Neural cell (in vitro differentiated cells): ENCODE results near the gene SURF1. TPM values are rescaled to one million over a fixed set of nuclear protein-coding genes. Genes with fewer than 3 reads are reported as not detected.

Source experiments
- H2AFZ ChIP-seq: fragments of 200-600, 300-800 bp; sonication (generic), shearing (Covaris generic); 2 replicates; pipeline ENCODE4 v1.6.0; 2014; ENCODE audit warnings: low read depth, mild to moderate bottlenecking, antibody characterized with exemption, low read length, moderate library complexity
- H3F3A ChIP-seq: fragments of 200-600 bp; shearing (Covaris generic); 2 replicates; pipeline ENCODE4 v1.6.1; 2016; ENCODE audit warnings: mild to moderate bottlenecking, moderate library complexity, mixed read lengths, antibody characterized with exemption, low read length; ENCODE audit not compliant: insufficient read depth, poor library complexity, severe bottlenecking
- H3K27ac ChIP-seq: fragments of 200-600, 300-800 bp; sonication (generic), shearing (Covaris generic); 2 replicates; pipeline ENCODE4 v1.5.1; 2014; ENCODE audit warnings: mild to moderate bottlenecking, low read length, moderate library complexity
- H3K27me3 ChIP-seq: fragments of 300-800, 200-600 bp; sonication (generic), shearing (Covaris generic); 2 replicates; pipeline ENCODE4 v1.6.0; 2014; ENCODE audit warnings: mild to moderate bottlenecking, low read depth, low read length, moderate library complexity; ENCODE audit not compliant: insufficient read depth
- H3K36me3 ChIP-seq: fragments of 300-800, 200-600 bp; sonication (generic), shearing (Covaris generic); 2 replicates; pipeline ENCODE4 v1.5.1; 2014; ENCODE audit warnings: mild to moderate bottlenecking, antibody characterized with exemption, low read length, moderate library complexity; ENCODE audit not compliant: insufficient read depth
- H3K4me2 ChIP-seq: fragments of 300-800, 200-600 bp; sonication (generic), shearing (Covaris generic); 2 replicates; pipeline ENCODE4 v1.6.0; 2014; ENCODE audit warnings: mild to moderate bottlenecking, low read length
- H3K4me3 ChIP-seq: fragments of 300-800, 200-600 bp; sonication (generic), shearing (Covaris generic); 2 replicates; pipeline ENCODE4 v1.5.1; 2014; ENCODE audit warnings: mild to moderate bottlenecking, low read length, moderate library complexity
- H3K79me2 ChIP-seq: fragments of 200-600 bp; shearing (Covaris generic); replicated peaks from 2 replicates; pipeline ENCODE4 v1.6.0; 2014; ENCODE audit warnings: mild to moderate bottlenecking, low read length, moderate library complexity; ENCODE audit not compliant: insufficient read depth
- H3K9ac ChIP-seq: fragments of 300-800, 200-600 bp; sonication (generic), shearing (Covaris generic); 2 replicates; pipeline ENCODE4 v1.6.1; 2016; ENCODE audit warnings: mild to moderate bottlenecking, low read length, mixed read lengths
- H3K9me2 ChIP-seq: fragments of 200-600 bp; shearing (Covaris generic); 2 replicates; pipeline ENCODE4 v1.6.1; 2016; ENCODE audit warnings: mild to moderate bottlenecking, low read length, mixed read lengths; ENCODE audit not compliant: insufficient read depth
- H3K9me3 ChIP-seq: fragments of 200-600, 300-800 bp; sonication (generic), shearing (Covaris generic); 2 replicates; pipeline ENCODE4 v1.6.1; 2016; ENCODE audit warnings: mild to moderate bottlenecking, mixed run types, low read length, moderate library complexity, mixed read lengths
- H4K20me1 ChIP-seq: fragments of 200-600 bp; shearing (Covaris generic); 2 replicates; pipeline ENCODE4 v1.6.1; 2016; ENCODE audit warnings: mild to moderate bottlenecking, mixed run types; ENCODE audit not compliant: insufficient read depth
- EP300 ChIP-seq: fragments of 450-650 bp; conservative IDR thresholded peaks from 2 replicates; pipeline ENCODE4 v1.6.1; 2014; ENCODE audit warnings: antibody characterized with exemption, mild to moderate bottlenecking, moderate library complexity; ENCODE audit not compliant: poor library complexity, severe bottlenecking
- EZH2 ChIP-seq: fragments of 200-600, 300-800 bp; shearing (Covaris generic), sonication (generic); IDR thresholded peaks from 2 replicates; pipeline ENCODE4 v1.6.1; 2014; ENCODE audit warnings: antibody characterized with exemption, low read length, borderline replicate concordance, mild to moderate bottlenecking; ENCODE audit not compliant: insufficient read depth, poor library complexity, severe bottlenecking
- MXI1 ChIP-seq: fragments of 450-650 bp; conservative IDR thresholded peaks from 2 replicates; pipeline ENCODE4 v1.6.1; 2014; ENCODE audit warnings: antibody characterized with exemption, mild to moderate bottlenecking; ENCODE audit not compliant: poor library complexity, severe bottlenecking
- POLR2AphosphoS5 ChIP-seq: IDR thresholded peaks from 2 replicates; pipeline ENCODE4 v1.6.1; 2012
- RAD21 ChIP-seq: fragments of 450-650 bp; conservative IDR thresholded peaks from 2 replicates; pipeline ENCODE4 v1.6.1; 2014; ENCODE audit warnings: antibody characterized with exemption, mild to moderate bottlenecking, moderate library complexity
- SMC3 ChIP-seq: fragments of 450-650 bp; conservative IDR thresholded peaks from 2 replicates; pipeline ENCODE4 v1.6.1; 2014; ENCODE audit warnings: antibody characterized with exemption, mild to moderate bottlenecking, moderate library complexity; ENCODE audit not compliant: poor library complexity
- TAF1 ChIP-seq: IDR thresholded peaks from 2 replicates; pipeline ENCODE4 v1.6.1; 2012; ENCODE audit warnings: low read depth
- polyA plus RNA-seq: library from polyadenylated mRNA; depleted of rRNA; stranded (reverse); fragments of >200 nt; gene quantifications from 2 replicates; pipeline ENCODE4 v1.2.3, GENCODE V29; 2014
- TF ChIP-seq, protein P1 (sequence below): fragments of 450-650 bp; IDR thresholded peaks from 2 replicates; pipeline ENCODE4 v1.5.1; 2014; ENCODE audit warnings: antibody characterized with exemption, mild to moderate bottlenecking, moderate library complexity; ENCODE audit not compliant: poor library complexity, severe bottlenecking
- TF ChIP-seq, protein P2 (sequence below): IDR thresholded peaks from 2 replicates; pipeline ENCODE4 v1.6.1; 2012; ENCODE audit warnings: borderline replicate concordance

SURF1 gene
- polyA plus RNA-seq, 1 donor from 2014 or later, result 32.3 TPM

DNA sequence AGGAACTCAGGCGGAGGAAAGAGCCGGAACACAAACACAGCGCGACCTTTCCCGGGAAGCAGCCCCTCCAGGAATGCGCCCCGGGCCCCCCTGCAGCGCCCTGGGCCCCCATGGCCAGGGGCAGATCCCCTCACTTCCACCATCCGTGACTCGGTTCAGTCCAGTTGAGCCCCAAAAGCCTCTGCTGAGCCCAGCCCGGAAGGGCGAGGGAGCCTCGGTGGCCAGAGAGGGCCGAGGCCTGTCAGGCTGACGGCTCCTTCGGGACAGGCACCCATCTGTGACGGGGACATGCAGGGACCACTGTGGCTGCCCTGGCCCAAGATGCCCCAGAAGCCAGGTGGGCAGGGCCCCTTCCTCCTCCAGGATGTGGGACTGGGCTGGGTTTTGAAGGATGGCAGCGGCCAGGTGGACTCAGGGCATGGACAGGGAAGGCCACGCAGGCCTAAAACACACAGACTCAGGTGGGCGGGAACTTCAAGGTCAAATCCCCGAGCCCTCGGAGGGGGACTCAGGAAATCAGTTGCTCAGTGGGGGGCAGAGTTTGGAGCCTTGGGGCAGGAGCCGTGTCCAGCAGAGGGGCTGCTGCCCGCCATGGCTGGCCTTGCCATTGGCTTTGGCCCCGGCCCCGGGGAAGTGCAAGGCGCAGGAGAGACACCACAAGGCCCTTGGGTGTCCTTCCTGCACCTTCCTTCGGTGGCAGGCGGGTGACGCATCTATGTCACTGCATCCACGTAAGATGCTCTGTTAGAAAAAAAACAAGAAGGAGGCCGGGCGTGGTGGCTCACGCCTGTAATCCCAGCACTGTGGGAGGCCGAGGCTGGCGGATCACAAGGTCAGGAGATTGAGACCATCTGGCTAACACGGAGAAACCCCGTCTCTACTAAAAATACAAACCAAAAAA lies 51.6 kb downstream of the SURF1 start:
- Histone ChIP-seq H3K79me2 (no peaks in the 10 kb centered on the region), H3K27ac (no peak overlapping the region), H3K4me2 (no peak overlapping the region), H3K27me3 (no peaks in the 10 kb centered on the region), H3K9me3 (no peaks in the 10 kb centered on the region), H4K20me1 (no peaks in the 10 kb centered on the region), H3K4me3 (no peak overlapping the region), H2AFZ (no peak overlapping the region), H3K36me3 (no peaks in the 10 kb centered on the region), H3K9ac (no peak overlapping the region), H3K9me2 (no peaks in the 10 kb centered on the region), H3F3A (no peaks in the 10 kb centered on the region)
- TF ChIP-seq, protein P1, sequence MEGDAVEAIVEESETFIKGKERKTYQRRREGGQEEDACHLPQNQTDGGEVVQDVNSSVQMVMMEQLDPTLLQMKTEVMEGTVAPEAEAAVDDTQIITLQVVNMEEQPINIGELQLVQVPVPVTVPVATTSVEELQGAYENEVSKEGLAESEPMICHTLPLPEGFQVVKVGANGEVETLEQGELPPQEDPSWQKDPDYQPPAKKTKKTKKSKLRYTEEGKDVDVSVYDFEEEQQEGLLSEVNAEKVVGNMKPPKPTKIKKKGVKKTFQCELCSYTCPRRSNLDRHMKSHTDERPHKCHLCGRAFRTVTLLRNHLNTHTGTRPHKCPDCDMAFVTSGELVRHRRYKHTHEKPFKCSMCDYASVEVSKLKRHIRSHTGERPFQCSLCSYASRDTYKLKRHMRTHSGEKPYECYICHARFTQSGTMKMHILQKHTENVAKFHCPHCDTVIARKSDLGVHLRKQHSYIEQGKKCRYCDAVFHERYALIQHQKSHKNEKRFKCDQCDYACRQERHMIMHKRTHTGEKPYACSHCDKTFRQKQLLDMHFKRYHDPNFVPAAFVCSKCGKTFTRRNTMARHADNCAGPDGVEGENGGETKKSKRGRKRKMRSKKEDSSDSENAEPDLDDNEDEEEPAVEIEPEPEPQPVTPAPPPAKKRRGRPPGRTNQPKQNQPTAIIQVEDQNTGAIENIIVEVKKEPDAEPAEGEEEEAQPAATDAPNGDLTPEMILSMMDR, result no peak
- TF ChIP-seq, protein P2, sequence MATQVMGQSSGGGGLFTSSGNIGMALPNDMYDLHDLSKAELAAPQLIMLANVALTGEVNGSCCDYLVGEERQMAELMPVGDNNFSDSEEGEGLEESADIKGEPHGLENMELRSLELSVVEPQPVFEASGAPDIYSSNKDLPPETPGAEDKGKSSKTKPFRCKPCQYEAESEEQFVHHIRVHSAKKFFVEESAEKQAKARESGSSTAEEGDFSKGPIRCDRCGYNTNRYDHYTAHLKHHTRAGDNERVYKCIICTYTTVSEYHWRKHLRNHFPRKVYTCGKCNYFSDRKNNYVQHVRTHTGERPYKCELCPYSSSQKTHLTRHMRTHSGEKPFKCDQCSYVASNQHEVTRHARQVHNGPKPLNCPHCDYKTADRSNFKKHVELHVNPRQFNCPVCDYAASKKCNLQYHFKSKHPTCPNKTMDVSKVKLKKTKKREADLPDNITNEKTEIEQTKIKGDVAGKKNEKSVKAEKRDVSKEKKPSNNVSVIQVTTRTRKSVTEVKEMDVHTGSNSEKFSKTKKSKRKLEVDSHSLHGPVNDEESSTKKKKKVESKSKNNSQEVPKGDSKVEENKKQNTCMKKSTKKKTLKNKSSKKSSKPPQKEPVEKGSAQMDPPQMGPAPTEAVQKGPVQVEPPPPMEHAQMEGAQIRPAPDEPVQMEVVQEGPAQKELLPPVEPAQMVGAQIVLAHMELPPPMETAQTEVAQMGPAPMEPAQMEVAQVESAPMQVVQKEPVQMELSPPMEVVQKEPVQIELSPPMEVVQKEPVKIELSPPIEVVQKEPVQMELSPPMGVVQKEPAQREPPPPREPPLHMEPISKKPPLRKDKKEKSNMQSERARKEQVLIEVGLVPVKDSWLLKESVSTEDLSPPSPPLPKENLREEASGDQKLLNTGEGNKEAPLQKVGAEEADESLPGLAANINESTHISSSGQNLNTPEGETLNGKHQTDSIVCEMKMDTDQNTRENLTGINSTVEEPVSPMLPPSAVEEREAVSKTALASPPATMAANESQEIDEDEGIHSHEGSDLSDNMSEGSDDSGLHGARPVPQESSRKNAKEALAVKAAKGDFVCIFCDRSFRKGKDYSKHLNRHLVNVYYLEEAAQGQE, result no peak
- no peak for TF ChIP-seq EP300
- no peak for TF ChIP-seq MXI1
- no peak for TF ChIP-seq TAF1
- TF ChIP-seq SMC3, result no peak
- TF ChIP-seq EZH2, result no peak
- TF ChIP-seq RAD21, result no peak
- no peak for TF ChIP-seq POLR2AphosphoS5

DNA sequence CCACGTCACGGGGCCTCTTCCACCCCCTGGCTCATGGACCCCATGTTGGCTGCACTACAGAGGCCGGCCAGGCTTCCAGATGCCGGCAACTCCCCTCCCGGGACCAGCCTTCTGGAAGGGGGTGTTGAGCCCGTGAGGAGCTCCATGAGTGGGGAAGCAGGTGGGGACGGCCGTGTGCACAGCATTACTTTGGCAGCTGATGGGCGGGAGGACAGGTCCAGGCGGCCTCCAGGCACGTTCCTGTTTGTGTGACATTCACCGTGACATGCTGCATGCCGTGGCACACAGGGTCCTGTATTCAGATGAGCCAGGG lies 52.2 kb downstream of the SURF1 start:
- Histone ChIP-seq H4K20me1 (no peaks in the 10 kb centered on the region), H2AFZ (no peak overlapping the region), H3F3A (no peaks in the 10 kb centered on the region), H3K9me3 (no peaks in the 10 kb centered on the region), H3K9ac (no peak overlapping the region), H3K9me2 (no peaks in the 10 kb centered on the region), H3K36me3 (no peaks in the 10 kb centered on the region), H3K79me2 (no peaks in the 10 kb centered on the region), H3K4me2 (no peak overlapping the region), H3K27ac (no peak overlapping the region), H3K27me3 (no peaks in the 10 kb centered on the region), H3K4me3 (no peak overlapping the region)
- TF ChIP-seq EP300 (no peak), MXI1 (no peak), RAD21 (no peak), POLR2AphosphoS5 (no peak), SMC3 (no peak)
- TF ChIP-seq, protein P2, result no peak
